BE2C (cell line): ENCODE results near the gene POLD4.

Experiments
- DNase-seq: peaks from one replicate; pipeline ENCODE4 v3.0.0-alpha.2; 2020
- H3K27me3 ChIP-seq: fragments of 250-450 bp; sonication (Bioruptor Pico); 2 replicates; pipeline ENCODE4 v1.5.1; 2020; ENCODE audit warnings: mild to moderate bottlenecking
- H3K36me3 ChIP-seq: fragments of 250-450 bp; sonication (Bioruptor Pico); 2 replicates; pipeline ENCODE4 v1.5.1; 2020; ENCODE audit warnings: mild to moderate bottlenecking
- H3K4me1 ChIP-seq: fragments of 250-450 bp; sonication (Bioruptor Pico); 2 replicates; pipeline ENCODE4 v1.5.1; 2020
- H3K4me3 ChIP-seq: 2 replicates; pipeline ENCODE4 v1.5.1; 2011; ENCODE audit warnings: low read depth, low read length
- H3K9me3 ChIP-seq: fragments of 250-450 bp; sonication (Bioruptor Pico); 2 replicates; pipeline ENCODE4 v1.5.1; 2020
- CTCF ChIP-seq: IDR thresholded peaks from 2 replicates; pipeline ENCODE4 v1.5.1; 2012; ENCODE audit warnings: mild to moderate bottlenecking, low read depth, low read length

POLD4 gene

GRCh38 chr11:67375320-67376055 is 22.1 kb upstream of the POLD4 start:
- H3K9me3 ChIP-seq: no peaks in the 10 kb centered on the region
- H3K4me3 ChIP-seq: no peak overlapping the region
- H3K27me3 ChIP-seq: peaks cover 28% of the 10 kb centered on the region
- peaks cover 14% of the 10 kb centered on the region for H3K4me1 ChIP-seq
- DNase-seq: no peak
- no peak for TF ChIP-seq CTCF
- H3K36me3 ChIP-seq: no peaks in the 10 kb centered on the region

GRCh38 chr11:67374571-67375281 is 21.4 kb upstream of the POLD4 start:
- H3K4me3 ChIP-seq: no peak overlapping the region
- H3K9me3 ChIP-seq: no peaks in the 10 kb centered on the region
- no peak for TF ChIP-seq CTCF
- H3K4me1 ChIP-seq: peaks cover 13% of the 10 kb centered on the region
- H3K36me3 ChIP-seq: no peaks in the 10 kb centered on the region
- H3K27me3 ChIP-seq: peaks cover 28% of the 10 kb centered on the region
- DNase-seq: no peak

- peak; percentile 67 for DNase-seq
- peak overlapping the region; percentile 39 for H3K4me3 ChIP-seq
- peaks cover 8% of the 10 kb centered on the region; the same call in 1 of the 2 replicates for H3K4me1 ChIP-seq
- no peaks in the 10 kb centered on the region for H3K36me3 ChIP-seq
- no peaks in the 10 kb centered on the region for H3K9me3 ChIP-seq
- H3K27me3 ChIP-seq: peaks cover 28% of the 10 kb centered on the region
- peak; percentile 65 for TF ChIP-seq CTCF
Measured at GRCh38 chr11:67373648-67374570, 20.6 kb upstream of the POLD4 start.

GRCh38 chr11:67372993-67373647 is 19.8 kb upstream of the POLD4 start, which contains the start of gene CLCF1:
TSS of gene CLCF1 (minus strand) at chr11:67373598. CDS start at chr11:67373539, 59 bp downstream.
- no peaks in the 10 kb centered on the region for H3K36me3 ChIP-seq
- H3K27me3 ChIP-seq: peaks cover 28% of the 10 kb centered on the region
- no peak for TF ChIP-seq CTCF
- no peaks in the 10 kb centered on the region for H3K9me3 ChIP-seq
- peak within 1 kb of the TSS; percentile 39 for H3K4me3 ChIP-seq
- peaks cover 8% of the 10 kb centered on the region; the same call in 1 of the 2 replicates for H3K4me1 ChIP-seq
- DNase-seq: peak; percentile 65

- H3K27me3 ChIP-seq: peaks cover 28% of the 10 kb centered on the region
- H3K4me1 ChIP-seq: peaks cover 8% of the 10 kb centered on the region; the same call in 1 of the 2 replicates
Measured at GRCh38 chr11:67372321-67372992, 19.1 kb upstream of the POLD4 start.

More at GRCh38 chr11:67372321-67372992, 19.1 kb upstream of the POLD4 start:
- Histone ChIP-seq H3K36me3 (no peaks in the 10 kb centered on the region), H3K9me3 (no peaks in the 10 kb centered on the region), H3K4me3 (peak overlapping the region; percentile 39)
- no peak for DNase-seq
- TF ChIP-seq CTCF: no peak
